Endothelial cell of umbilical vein (primary cell): ENCODE measurements around the gene UBE3B. TPM values are rescaled to one million over a fixed set of nuclear protein-coding genes. Genes with fewer than 3 reads are reported as not detected.

ENCODE experiments used
- BruUV-seq: library from RNA; stranded (reverse); fragments of 400-500 nt; replicated peaks from 2 replicates; lab custom pipeline; 2021; lab: Mats Ljungman, UMichigan
- CTCF ChIA-PET: fragments of 300-600, 350-600 bp; sonication (Branson Sonifier 250); formaldehyde crosslinking; loops from one replicate; lab custom pipeline; 2021; ENCODE audit warnings: antibody characterized with exemption, inconsistent platforms; lab: Charles Lee
- POLR2A ChIA-PET: fragments of 300-600, 350-600 bp; sonication (Branson Sonifier 250); formaldehyde crosslinking; loops from one replicate; lab custom pipeline; 2021; ENCODE audit warnings: antibody characterized with exemption, inconsistent platforms; lab: Charles Lee
- DNase-seq: peaks from one replicate; pipeline ENCODE4 v3.0.0-alpha.2; 2011; ENCODE audit warnings: low read depth, low spot score
- FAIRE-seq: peaks from 2 replicates; lab custom pipeline; 2011; peaks lifted over from hg19 to GRCh38; lab: Jason Lieb, UNC
- H2AFZ ChIP-seq: 2 replicates; pipeline ENCODE4 v1.6.0; 2012; ENCODE audit warnings: low read depth, low read length, control low read depth, inconsistent platforms
- H3K27ac ChIP-seq: 2 replicates; pipeline ENCODE4 v1.5.1; 2011; ENCODE audit warnings: low read depth, mild to moderate bottlenecking, control low read depth, low read length, moderate library complexity; ENCODE audit not compliant: insufficient read depth
- H3K27me3 ChIP-seq, 2 experiments: 2 replicates each; pipeline versions ENCODE4 v1.6.0 to v1.6.1; 2011; ENCODE audit warnings: low read length in 2 of 2, mixed read lengths in 1 of 2; ENCODE audit not compliant: control insufficient read depth in 2 of 2, insufficient read depth in 2 of 2
- H3K36me3 ChIP-seq, 2 experiments: 2 replicates in 1 of 2; 3 replicates in 1 of 2; pipeline ENCODE4 v1.5.1; 2011; ENCODE audit warnings: low read length in 2 of 2, mild to moderate bottlenecking in 1 of 2, moderate library complexity in 1 of 2; ENCODE audit not compliant: control insufficient read depth in 2 of 2, insufficient read depth in 2 of 2; ENCODE audit errors: extremely low read depth in 1 of 2
- H3K4me1 ChIP-seq: 3 replicates; pipeline ENCODE4 v1.5.1; 2011; ENCODE audit warnings: mild to moderate bottlenecking, low read length; ENCODE audit not compliant: control insufficient read depth, insufficient read depth; ENCODE audit errors: extremely low read depth
- H3K4me2 ChIP-seq: 2 replicates; pipeline ENCODE4 v1.6.1; 2011; ENCODE audit warnings: low read length, control low read depth, mixed read lengths; ENCODE audit not compliant: insufficient read depth
- H3K4me3 ChIP-seq, 3 experiments: fragments of 200-600 bp in 1 of 3; sonication (generic), shearing (Covaris generic) in 1 of 3; replicated peaks in 1 of 3; 2 replicates each; pipeline ENCODE4 v1.5.1; 2011 to 2016; ENCODE audit warnings: control low read depth in 3 of 3, low read length in 3 of 3, mild to moderate bottlenecking in 2 of 3, inconsistent platforms in 1 of 3, low read depth in 1 of 3, moderate library complexity in 1 of 3; ENCODE audit not compliant: insufficient read depth in 1 of 3
- H3K79me2 ChIP-seq: 2 replicates; pipeline ENCODE4 v1.6.0; 2012; ENCODE audit warnings: low read length, inconsistent platforms; ENCODE audit not compliant: control insufficient read depth, insufficient read depth
- H3K9ac ChIP-seq: replicated peaks from 2 replicates; pipeline ENCODE3; 2011; ENCODE audit warnings: low read length, control low read depth; ENCODE audit not compliant: insufficient read depth; ENCODE audit errors: extremely low read depth
- H3K9me1 ChIP-seq: replicated peaks from 3 replicates; pipeline ENCODE4 v1.6.0; 2011; ENCODE audit warnings: mild to moderate bottlenecking, low read length; ENCODE audit not compliant: control insufficient read depth, insufficient read depth; ENCODE audit errors: extremely low read depth
- H3K9me3 ChIP-seq: replicated peaks from 2 replicates; pipeline ENCODE4 v1.5.1; 2012; ENCODE audit warnings: low read length, inconsistent platforms; ENCODE audit not compliant: control insufficient read depth, insufficient read depth
- H4K20me1 ChIP-seq: replicated peaks from 2 replicates; pipeline ENCODE3; 2011; ENCODE audit warnings: mild to moderate bottlenecking, low read length; ENCODE audit not compliant: control insufficient read depth, insufficient read depth; ENCODE audit errors: extremely low read depth
- FOS ChIP-seq: IDR thresholded peaks from 2 replicates; pipeline ENCODE4 v1.6.1; 2011; ENCODE audit warnings: mild to moderate bottlenecking, low read length, moderate library complexity, borderline replicate concordance; ENCODE audit not compliant: insufficient read depth
- MYC ChIP-seq: IDR thresholded peaks from one replicate; pipeline ENCODE4 v1.6.1; 2011; ENCODE audit warnings: mild to moderate bottlenecking, low read depth, low read length
- POLR2AphosphoS5 ChIP-seq: IDR thresholded peaks from 2 replicates; pipeline ENCODE4 v1.6.1; 2012; ENCODE audit warnings: low read depth, mild to moderate bottlenecking, control low read depth, low read length, moderate library complexity; ENCODE audit not compliant: insufficient read depth
- dilution Hi-C: fragments of 300-500 bp; cut with MboI; formaldehyde crosslinking; loops from one replicate; pipeline ENCODE4 v1.15.0; 2019; ENCODE audit warnings: low sequenced_read_pairs; ENCODE audit not compliant: extremely low pct_ligation_motif_present
- intact Hi-C: fragments of 100-400 bp; cut with micrococcal nuclease; formaldehyde crosslinking; loops from one replicate; pipeline ENCODE4 v1.10.0; 2022
- polyA plus RNA-seq, 4 experiments: library from polyadenylated mRNA; depleted of rRNA in 3 of 4; stranded (reverse) in 3 of 4; unstranded in 1 of 4; fragments of >200 nt; gene quantifications; 2 replicates each; pipeline versions ENCODE4 v1.2.1 to v1.2.3, GENCODE V29; 2011 to 2012; ENCODE audit warnings: missing spikeins in 1 of 4
- total RNA-seq: library from RNA; stranded (reverse); gene quantifications from 2 replicates; pipeline ENCODE4 v1.2.3, GENCODE V29; 2021
- TF ChIP-seq, protein P1 (sequence below), 2 donors: IDR thresholded peaks; 1 replicate in 1 of 2; 2 replicates in 1 of 2; pipeline ENCODE4 v1.5.1; 2011; ENCODE audit warnings: low read length in 2 of 2, mild to moderate bottlenecking in 2 of 2, moderate library complexity in 2 of 2, control low read depth in 1 of 2, inconsistent platforms in 1 of 2, low read depth in 1 of 2; ENCODE audit not compliant: insufficient read depth in 1 of 2; ENCODE audit errors: extremely low read depth in 1 of 2

UBE3B gene
- total and polyA plus RNA-seq, 2 donors (not counting 3 experiments of a cell fraction or from before 2014, with no cell fraction given): 24.9 to 40.8 TPM

GRCh38 chr12:109494348-109494881 is 17.0 kb downstream of the UBE3B start:
- H3K27ac ChIP-seq: no peak overlapping the region
- intact Hi-C loops (no loop called here), dilution Hi-C loops (no loop called here)
- peaks cover 11 to 14% of the 10 kb centered on the region in 2 experiments for H3K36me3 ChIP-seq
- no peaks in the 10 kb centered on the region for H3K79me2 ChIP-seq
- ChIA-PET POLR2A (no interaction called here), CTCF (interaction anchor here (2.1 to 4.9 kb wide), 4 partner anchors 9 to 67 kb away, joined by 5 to 22 read pairs (median 10); no protein-coding TSS in a partner anchor)
- DNase-seq (no peak), FAIRE-seq (no peak)
- H3K4me2 ChIP-seq: no peak overlapping the region
- H3K4me3 ChIP-seq: no peak overlapping the region
- TF ChIP-seq, protein P1, sequence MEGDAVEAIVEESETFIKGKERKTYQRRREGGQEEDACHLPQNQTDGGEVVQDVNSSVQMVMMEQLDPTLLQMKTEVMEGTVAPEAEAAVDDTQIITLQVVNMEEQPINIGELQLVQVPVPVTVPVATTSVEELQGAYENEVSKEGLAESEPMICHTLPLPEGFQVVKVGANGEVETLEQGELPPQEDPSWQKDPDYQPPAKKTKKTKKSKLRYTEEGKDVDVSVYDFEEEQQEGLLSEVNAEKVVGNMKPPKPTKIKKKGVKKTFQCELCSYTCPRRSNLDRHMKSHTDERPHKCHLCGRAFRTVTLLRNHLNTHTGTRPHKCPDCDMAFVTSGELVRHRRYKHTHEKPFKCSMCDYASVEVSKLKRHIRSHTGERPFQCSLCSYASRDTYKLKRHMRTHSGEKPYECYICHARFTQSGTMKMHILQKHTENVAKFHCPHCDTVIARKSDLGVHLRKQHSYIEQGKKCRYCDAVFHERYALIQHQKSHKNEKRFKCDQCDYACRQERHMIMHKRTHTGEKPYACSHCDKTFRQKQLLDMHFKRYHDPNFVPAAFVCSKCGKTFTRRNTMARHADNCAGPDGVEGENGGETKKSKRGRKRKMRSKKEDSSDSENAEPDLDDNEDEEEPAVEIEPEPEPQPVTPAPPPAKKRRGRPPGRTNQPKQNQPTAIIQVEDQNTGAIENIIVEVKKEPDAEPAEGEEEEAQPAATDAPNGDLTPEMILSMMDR (IDR thresholded peaks at IDR 0.05; ENCODE audit: extremely low read depth in 1 of 2, insufficient read depth in 1 of 2, low read depth in 1 of 2, low read length in 2 of 2): no peak
- H3K9ac ChIP-seq: no peak overlapping the region
- no peaks in the 10 kb centered on the region for H3K4me1 ChIP-seq
- no peaks in the 10 kb centered on the region for H3K9me1 ChIP-seq
- H4K20me1 ChIP-seq: no peaks in the 10 kb centered on the region
- no peaks in the 10 kb centered on the region for H3K27me3 ChIP-seq
- BruUV-seq: no TSS peak
- no peak overlapping the region for H2AFZ ChIP-seq
- H3K9me3 ChIP-seq: no peaks in the 10 kb centered on the region

GRCh38 chr12:109495012-109495411 is 17.6 kb downstream of the UBE3B start:
- no peaks in the 10 kb centered on the region for H3K9me1 ChIP-seq
- H3K4me1 ChIP-seq: no peaks in the 10 kb centered on the region
- DNase-seq: no peak
- dilution Hi-C loops: no loop called here
- H4K20me1 ChIP-seq: no peaks in the 10 kb centered on the region
- ChIA-PET POLR2A (no interaction called here), CTCF (interaction anchor here (2.1 to 4.9 kb wide), 3 partner anchors 10 to 67 kb away, joined by 5 to 22 read pairs (median 8); no protein-coding TSS in a partner anchor)
- no peak for FAIRE-seq
- no peak overlapping the region for H3K9ac ChIP-seq
- no peak overlapping the region for H3K4me2 ChIP-seq
- no TSS peak for BruUV-seq
- H2AFZ ChIP-seq: no peak overlapping the region
- intact Hi-C loops: no loop called here
- H3K9me3 ChIP-seq: no peaks in the 10 kb centered on the region
- H3K27me3 ChIP-seq: no peaks in the 10 kb centered on the region
- H3K36me3 ChIP-seq: peaks cover 7 to 12% of the 10 kb centered on the region in 2 experiments
- no peak overlapping the region for H3K27ac ChIP-seq
- H3K79me2 ChIP-seq: no peaks in the 10 kb centered on the region
- TF ChIP-seq, protein P1 (IDR thresholded peaks at IDR 0.05; ENCODE audit: extremely low read depth in 1 of 2, insufficient read depth in 1 of 2, low read depth in 1 of 2, low read length in 2 of 2): no peak
- no peak for TF ChIP-seq MYC
- TF ChIP-seq FOS: no peak
- no peak for TF ChIP-seq POLR2AphosphoS5
- no peak overlapping the region for H3K4me3 ChIP-seq
